H9 (cell line): Measurements from ENCODE around the gene C11orf71. TPM values are rescaled to one million over a fixed set of nuclear protein-coding genes. Genes with fewer than 3 reads are reported as not detected.

Experiments
- DNase-seq: peaks from one replicate; pipeline ENCODE4 v3.0.0-alpha.2; 2017
- H2AFZ ChIP-seq: one replicate; pipeline ENCODE4 v1.6.1; 2013; ENCODE audit warnings: mild to moderate bottlenecking, low read length, control low read depth, moderate library complexity
- H2AK5ac ChIP-seq: 2 replicates; pipeline ENCODE4 v1.6.1; 2013; ENCODE audit warnings: low read length, control low read depth, mixed read lengths; ENCODE audit not compliant: insufficient read length
- H2BK120ac ChIP-seq: one replicate; pipeline ENCODE4 v1.6.1; 2013; ENCODE audit warnings: low read depth, mild to moderate bottlenecking, low read length, control low read depth, inconsistent platforms; ENCODE audit not compliant: poor library complexity, severe bottlenecking
- H2BK12ac ChIP-seq: 2 replicates; pipeline ENCODE4 v1.6.1; 2013; ENCODE audit warnings: low read length, control low read depth, mixed read lengths, low read depth; ENCODE audit not compliant: insufficient read length
- H2BK15ac ChIP-seq: 2 replicates; pipeline ENCODE4 v1.6.1; 2013; ENCODE audit warnings: low read depth, low read length, control low read depth
- H2BK20ac ChIP-seq: one replicate; pipeline ENCODE4 v1.6.1; 2013; ENCODE audit warnings: low read depth, mild to moderate bottlenecking, low read length, control low read depth, inconsistent platforms; ENCODE audit not compliant: poor library complexity, severe bottlenecking
- H2BK5ac ChIP-seq: 2 replicates; pipeline ENCODE4 v1.6.1; 2013; ENCODE audit warnings: low read length, control low read depth, mixed read lengths; ENCODE audit not compliant: insufficient read length
- H3K14ac ChIP-seq: 2 replicates; pipeline ENCODE4 v1.6.1; 2013; ENCODE audit warnings: low read length, control low read depth; ENCODE audit not compliant: insufficient read depth
- H3K18ac ChIP-seq: 2 replicates; pipeline ENCODE4 v1.6.1; 2013; ENCODE audit warnings: low read depth, mild to moderate bottlenecking, mixed read lengths, low read length, control low read depth; ENCODE audit not compliant: insufficient read length
- H3K23ac ChIP-seq: 2 replicates; pipeline ENCODE4 v1.6.1; 2013; ENCODE audit warnings: low read length, control low read depth, mixed read lengths, low read depth; ENCODE audit not compliant: insufficient read length
- H3K23me2 ChIP-seq: 2 replicates; pipeline ENCODE4 v1.6.1; 2013; ENCODE audit warnings: low read depth, mild to moderate bottlenecking, mixed read lengths, low read length, control low read depth; ENCODE audit not compliant: insufficient read length, poor library complexity, severe bottlenecking
- H3K27ac ChIP-seq: 2 replicates; pipeline ENCODE4 v1.5.1; 2013; ENCODE audit warnings: low read length, control low read depth, mixed read lengths, low read depth; ENCODE audit not compliant: insufficient read length
- H3K27me3 ChIP-seq: 2 replicates; pipeline ENCODE4 v1.6.1; 2013; ENCODE audit warnings: low read length, control low read depth, inconsistent platforms; ENCODE audit not compliant: insufficient read depth
- H3K4ac ChIP-seq: 2 replicates; pipeline ENCODE4 v1.6.1; 2013; ENCODE audit warnings: low read depth, mild to moderate bottlenecking, control low read depth, inconsistent platforms, low read length, moderate library complexity
- H3K4me1 ChIP-seq: 2 replicates; pipeline ENCODE4 v1.6.1; 2013; ENCODE audit warnings: low read length, control low read depth, inconsistent platforms; ENCODE audit not compliant: insufficient read depth
- H3K4me2 ChIP-seq: 2 replicates; pipeline ENCODE4 v1.6.1; 2013; ENCODE audit warnings: low read length, control low read depth, mixed read lengths; ENCODE audit not compliant: insufficient read length, insufficient read depth
- H3K56ac ChIP-seq: 2 replicates; pipeline ENCODE4 v1.6.1; 2013; ENCODE audit warnings: low read depth, mild to moderate bottlenecking, mixed read lengths, low read length, control low read depth; ENCODE audit not compliant: insufficient read length
- H3K79me1 ChIP-seq: 2 replicates; pipeline ENCODE4 v1.6.1; 2013; ENCODE audit warnings: low read depth, mild to moderate bottlenecking, moderate library complexity, low read length, control low read depth, inconsistent platforms; ENCODE audit not compliant: insufficient read depth, poor library complexity, severe bottlenecking
- H3K79me2 ChIP-seq: 2 replicates; pipeline ENCODE4 v1.6.1; 2013; ENCODE audit warnings: low read length, control low read depth, inconsistent platforms; ENCODE audit not compliant: insufficient read depth
- H3K9ac ChIP-seq: 2 replicates; pipeline ENCODE4 v1.6.1; 2013; ENCODE audit warnings: low read length, control low read depth, mixed read lengths; ENCODE audit not compliant: insufficient read length; ENCODE audit errors: extremely low read depth
- H3K9me3 ChIP-seq: one replicate; pipeline ENCODE4 v1.6.1; 2013; ENCODE audit warnings: low read depth, low read length, inconsistent platforms; ENCODE audit not compliant: control insufficient read depth
- H3T11ph ChIP-seq: one replicate; pipeline ENCODE4 v1.6.1; 2013; ENCODE audit warnings: mild to moderate bottlenecking, low read length, control low read depth, inconsistent platforms
- H4K20me1 ChIP-seq: one replicate; pipeline ENCODE4 v1.6.1; 2013; ENCODE audit not compliant: control insufficient read depth, insufficient read length, insufficient read depth
- H4K5ac ChIP-seq: 2 replicates; pipeline ENCODE4 v1.6.1; 2013; ENCODE audit warnings: low read depth, mild to moderate bottlenecking, mixed read lengths, low read length, control low read depth; ENCODE audit not compliant: insufficient read length
- H4K8ac ChIP-seq: replicated peaks from 2 replicates; pipeline ENCODE4 v1.6.1; 2013; ENCODE audit warnings: low read length, control low read depth, mixed read lengths, low read depth; ENCODE audit not compliant: insufficient read length
- H4K91ac ChIP-seq: 2 replicates; pipeline ENCODE4 v1.6.1; 2013; ENCODE audit warnings: low read depth, mild to moderate bottlenecking, moderate library complexity, mixed read lengths, low read length, control low read depth; ENCODE audit not compliant: insufficient read length
- H3K27ac Mint-ChIP-seq, 3 experiments: 2 replicates in 2 of 3; 3 replicates in 1 of 3; pipeline ENCODE4 v1.8.0; 2020 to 2021; ENCODE audit warnings: mixed read lengths in 3 of 3, mild to moderate bottlenecking in 1 of 3, moderate library complexity in 1 of 3
- H3K27me3 Mint-ChIP-seq: 2 replicates; pipeline ENCODE4 v1.8.0; 2021; ENCODE audit warnings: low read depth, mild to moderate bottlenecking, moderate library complexity, mixed read lengths
- H3K36me3 Mint-ChIP-seq, 3 experiments: 2 replicates in 2 of 3; 3 replicates in 1 of 3; pipeline ENCODE4 v1.8.0; 2020 to 2021; ENCODE audit warnings: low read depth in 3 of 3, mixed read lengths in 3 of 3; ENCODE audit not compliant: insufficient read depth in 1 of 3
- H3K4me1 Mint-ChIP-seq, 2 experiments: 2 replicates each; pipeline ENCODE4 v1.8.0; 2020; ENCODE audit warnings: mixed read lengths in 2 of 2
- H3K4me3 Mint-ChIP-seq, 2 experiments: 2 replicates in 1 of 2; 3 replicates in 1 of 2; pipeline ENCODE4 v1.8.0; 2020 to 2021; ENCODE audit warnings: mild to moderate bottlenecking in 2 of 2, mixed read lengths in 2 of 2, moderate library complexity in 1 of 2
- H3K9me3 Mint-ChIP-seq, 2 experiments: 2 replicates in 1 of 2; 3 replicates in 1 of 2; pipeline ENCODE4 v1.8.0; 2020; ENCODE audit warnings: mild to moderate bottlenecking in 2 of 2, mixed read lengths in 2 of 2, moderate library complexity in 1 of 2
- CTCF ChIP-seq: fragments of 200-600 bp; sonication (generic); conservative IDR thresholded peaks from 3 replicates; pipeline ENCODE4 v1.8.0; 2021; ENCODE audit warnings: antibody characterized with exemption, mild to moderate bottlenecking
- WGBS: extraction: QIAGEN DNeasy Blood & Tissue Kit; methylation state at CpG from one replicate; pipeline ENCODE4 v1.1.7; 2013; ENCODE audit warnings: missing lambda C conversion rate, low lambda C conversion rate, mixed read lengths; ENCODE audit not compliant: insufficient read length; ENCODE audit errors: extremely low coverage; 5-methylcytosine and 5-hydroxymethylcytosine counted together
- total RNA-seq: library from RNA; stranded (reverse); gene quantifications from 2 replicates; pipeline ENCODE4 v1.2.1, GENCODE V29; 2021

Gene C11orf71
- total RNA-seq, 1 experiment from 2014 or later: 3.5 TPM

- no peak for TF ChIP-seq CTCF
- H2BK120ac ChIP-seq: no peak overlapping the region
- peak overlapping the region in 1 of 3 experiments; percentile 40; a peak in 1 of 7 replicates for H3K27ac Mint-ChIP-seq
- H2AFZ ChIP-seq: no peak overlapping the region
- H3K9ac ChIP-seq: no peak overlapping the region
- no peaks in the 10 kb centered on the region for H3K79me1 ChIP-seq
- no CpG with 5 or more reads among the region's 2 CpGs for WGBS
- no peaks in the 10 kb centered on the region for H3K27me3 ChIP-seq
- peaks cover 4% of the 10 kb centered on the region; the same call in 1 of the 2 replicates for H3K4me1 ChIP-seq
- no peak overlapping the region for H3K23ac ChIP-seq
- peaks cover 37 to 42% of the 10 kb centered on the region in 2 experiments for H3K4me1 Mint-ChIP-seq
- no peak overlapping the region for H3T11ph ChIP-seq
- H3K4me3 Mint-ChIP-seq: peak overlapping the region in 1 of 2 experiments; percentile 76; a peak in 1 of 5 replicates
- H2BK20ac ChIP-seq: no peak overlapping the region
- no peak overlapping the region for H3K4me2 ChIP-seq
- no peak overlapping the region for H2BK5ac ChIP-seq
- peaks cover 3% of the 10 kb centered on the region for H3K23me2 ChIP-seq
- no peak overlapping the region for H3K18ac ChIP-seq
- H3K9me3 ChIP-seq: no peaks in the 10 kb centered on the region
- H4K8ac ChIP-seq: no peak overlapping the region
- H3K56ac ChIP-seq: no peak overlapping the region
- no peaks in the 10 kb centered on the region for H3K9me3 Mint-ChIP-seq
- no peak overlapping the region for H3K14ac ChIP-seq
- H4K5ac ChIP-seq: no peak overlapping the region
- no peak overlapping the region for H2BK12ac ChIP-seq
- no peaks in the 10 kb centered on the region for H3K27me3 Mint-ChIP-seq
- no peak overlapping the region for H2BK15ac ChIP-seq
- no peak overlapping the region for H2AK5ac ChIP-seq
- no peak overlapping the region for H3K27ac ChIP-seq
- H3K79me2 ChIP-seq: peaks cover 31% of the 10 kb centered on the region; the same call in 1 of the 2 replicates
- no peak overlapping the region for H4K91ac ChIP-seq
- H3K4ac ChIP-seq: no peak overlapping the region
- H3K36me3 Mint-ChIP-seq: peaks cover 15 to 37% (median 35%) of the 10 kb centered on the region in 3 experiments; a peak in 6 of 7 replicates
- no peak for DNase-seq
- H4K20me1 ChIP-seq: no peaks in the 10 kb centered on the region
These were observed 41.6 kb upstream of the C11orf71 start for GRCh38 chr11:114441921-114442320.
